K562 (cell line): Measurements from ENCODE around the gene CDS2. TPM values are rescaled to one million over a fixed set of nuclear protein-coding genes. Genes with fewer than 3 reads are reported as not detected.

Source experiments
- ATAC-seq: fragments of 200-7000 bp; cut with Tn5 transposase; 3 replicates; pipeline ENCODE4 v1.9.1; 2020; ENCODE audit warnings: moderate library complexity
- BruUV-seq: library from RNA; stranded (reverse); fragments of 400-500 nt; replicated peaks from 2 replicates; lab custom pipeline; 2021; lab: Mats Ljungman, UMichigan
- CTCF ChIA-PET: fragments of 300-600 bp; formaldehyde crosslinking; extraction: SDS; loops from one replicate; lab custom pipeline; 2021; ENCODE audit warnings: low intra/inter-chr PET ratio; lab: Yijun Ruan, JAX
- POLR2A ChIA-PET: fragments of 300-600, 350-650 bp; sonication (Branson Sonifier 250); formaldehyde crosslinking; extraction: SDS; loops from one replicate; lab custom pipeline; 2021; ENCODE audit warnings: antibody characterized with exemption, inconsistent platforms; lab: Yijun Ruan, JAX
- DNase-seq, 4 experiments: peaks; one replicate each; pipeline versions ENCODE4 v3.0.0 to v3.0.0-alpha.2; 2011 to 2018; ENCODE audit warnings: low spot score in 3 of 4, mixed read lengths in 3 of 4; ENCODE audit errors: extremely low read depth in 1 of 4
- FAIRE-seq: peaks from 2 replicates; lab custom pipeline; 2011; peaks lifted over from hg19 to GRCh38; lab: Jason Lieb, UNC
- H2AFZ ChIP-seq: 2 replicates; pipeline ENCODE4 v1.6.0; 2011; ENCODE audit warnings: low read depth, low read length, control low read depth, inconsistent platforms
- H3K27ac ChIP-seq: fragments of 200-600 bp; 3 replicates; pipeline ENCODE4 v1.8.0; 2011; ENCODE audit warnings: low read depth, mild to moderate bottlenecking, control low read depth, inconsistent platforms, low read length, moderate library complexity, mixed read lengths; ENCODE audit errors: extremely low read depth
- H3K27me3 ChIP-seq, 2 experiments: fragments of 300-600 bp in 1 of 2; 2 replicates in 1 of 2; 3 replicates in 1 of 2; pipeline versions ENCODE4 v1.6.0 to v1.8.0; 2011; ENCODE audit warnings: inconsistent platforms in 2 of 2, low read length in 2 of 2, mild to moderate bottlenecking in 1 of 2, mixed read lengths in 1 of 2, moderate library complexity in 1 of 2; ENCODE audit not compliant: control insufficient read depth in 2 of 2, insufficient read depth in 2 of 2
- H3K36me3 ChIP-seq: fragments of 300-600 bp; 3 replicates; pipeline ENCODE4 v1.8.0; 2011; ENCODE audit warnings: mild to moderate bottlenecking, low read length, inconsistent platforms; ENCODE audit not compliant: control insufficient read depth, insufficient read depth
- H3K4me1 ChIP-seq, 2 experiments: fragments of 200-600 bp in 1 of 2; replicated peaks in 1 of 2; 2 replicates in 1 of 2; 3 replicates in 1 of 2; pipeline versions ENCODE4 v1.5.1 to v1.8.0; 2011; ENCODE audit warnings: inconsistent platforms in 2 of 2, low read length in 2 of 2, mild to moderate bottlenecking in 1 of 2, mixed read lengths in 1 of 2, moderate library complexity in 1 of 2; ENCODE audit not compliant: control insufficient read depth in 2 of 2, insufficient read depth in 2 of 2
- H3K4me2 ChIP-seq: 2 replicates; pipeline ENCODE4 v1.6.1; 2011; ENCODE audit warnings: low read length, control low read depth, inconsistent platforms, mixed read lengths; ENCODE audit not compliant: insufficient read depth
- H3K4me3 ChIP-seq: fragments of 200-600 bp; sonication (generic), shearing (Covaris generic); 2 replicates; pipeline ENCODE4 v1.5.1; 2016; ENCODE audit warnings: control low read depth, inconsistent platforms
- H3K79me2 ChIP-seq: fragments of 200-600 bp; 3 replicates; pipeline ENCODE4 v1.8.0; 2011; ENCODE audit warnings: low read length, inconsistent platforms; ENCODE audit not compliant: control insufficient read depth, insufficient read depth
- H3K9ac ChIP-seq, 2 experiments: 2 replicates each; pipeline versions ENCODE4 v1.6.0 to v1.6.1; 2011; ENCODE audit warnings: low read depth in 2 of 2, low read length in 2 of 2, control low read depth in 1 of 2, inconsistent platforms in 1 of 2, mild to moderate bottlenecking in 1 of 2, mixed read lengths in 1 of 2; ENCODE audit not compliant: insufficient read depth in 1 of 2
- H3K9me1 ChIP-seq: one replicate; pipeline ENCODE4 v1.6.0; 2011; ENCODE audit warnings: inconsistent platforms, mild to moderate bottlenecking, low read length, moderate library complexity; ENCODE audit not compliant: control insufficient read depth, insufficient read depth
- H3K9me3 ChIP-seq: replicated peaks from 2 replicates; pipeline ENCODE4 v1.5.1; 2011; ENCODE audit warnings: low read depth, low read length, inconsistent platforms; ENCODE audit not compliant: control insufficient read depth, insufficient read depth
- H4K20me1 ChIP-seq: replicated peaks from 2 replicates; pipeline ENCODE4 v1.6.1; 2011; ENCODE audit warnings: low read length, inconsistent platforms, mixed read lengths; ENCODE audit not compliant: control insufficient read depth, insufficient read depth
- E2F3 ChIP-seq: fragments of 250-450 bp; sonication (Bioruptor Pico); IDR thresholded peaks from 2 replicates; pipeline ENCODE4 v1.4.0; 2020; ENCODE audit warnings: mild to moderate bottlenecking
- ILK ChIP-seq: fragments of 450-650 bp; IDR thresholded peaks from 2 replicates; pipeline ENCODE4 v1.6.1; 2016; ENCODE audit warnings: missing genetic modification characterization, low read depth, mild to moderate bottlenecking, missing compliant biosample characterization, moderate library complexity, borderline replicate concordance
- SIX5 ChIP-seq, 2 experiments: IDR thresholded peaks; 2 replicates each; pipeline ENCODE4 v1.6.1; 2011; ENCODE audit warnings: low read length in 2 of 2, borderline replicate concordance in 1 of 2, low read depth in 1 of 2, mild to moderate bottlenecking in 1 of 2, moderate library complexity in 1 of 2; ENCODE audit not compliant: insufficient read depth in 1 of 2
- SREBF1 ChIP-seq: fragments of 150-350 bp; IDR thresholded peaks from 2 replicates; pipeline ENCODE4 v1.6.1; 2014; ENCODE audit warnings: antibody characterized with exemption, low read depth, low read length, borderline replicate concordance
- USF2 ChIP-seq: sonication (generic); formaldehyde crosslinking; IDR thresholded peaks from 2 replicates; pipeline ENCODE4 v1.5.0; 2020; ENCODE audit warnings: missing genetic modification reagents
- ZBTB34 ChIP-seq: fragments of 250-450 bp; sonication (Bioruptor Pico); IDR thresholded peaks from 2 replicates; pipeline ENCODE4 v1.8.0; 2021; ENCODE audit warnings: mild to moderate bottlenecking, moderate library complexity
- ZBTB5 ChIP-seq: fragments of 450-650 bp; IDR thresholded peaks from 2 replicates; pipeline ENCODE4 v1.6.1; 2017; ENCODE audit warnings: antibody characterized with exemption
- ZHX1 ChIP-seq: fragments of 150-350 bp; conservative IDR thresholded peaks from 2 replicates; pipeline ENCODE4 v1.6.1; 2014; ENCODE audit warnings: low read length
- ZNF766 ChIP-seq: fragments of 200-800 bp; sonication (Bioruptor generic); conservative IDR thresholded peaks from 2 replicates; pipeline ENCODE4 v1.6.1; 2016; ENCODE audit warnings: missing genetic modification characterization, missing compliant biosample characterization
- WGBS: fragments of 100-300 bp; shearing (Covaris generic); methylation state at CpG from one replicate; pipeline ENCODE4 v1.1.6; 2016; ENCODE audit warnings: low coverage, mixed read lengths; ENCODE audit not compliant: insufficient coverage; ENCODE audit errors: missing lambda C conversion rate; 5-methylcytosine and 5-hydroxymethylcytosine counted together
- in situ Hi-C: fragments of 300-500 bp; cut with MboI; formaldehyde crosslinking; loops from 4 replicates; pipeline ENCODE4 v1.15.0; 2018; ENCODE audit warnings: inconsistent platforms, mixed read lengths
- intact Hi-C: fragments of 100-400 bp; cut with micrococcal nuclease; formaldehyde crosslinking; loops from 2 replicates; pipeline ENCODE4 v1.14.2; 2022
- polyA plus RNA-seq, 8 experiments: library from polyadenylated mRNA; depleted of rRNA in 4 of 8; stranded (reverse) in 5 of 8; unstranded in 3 of 8; fragments of >200 nt; fragmentation: Nextera tagmentation in 2 of 8; fragmentation: Illumina TruSeq in 1 of 8; extraction: Ambion mirVana in 2 of 8; extraction: Trizol in 1 of 8; gene quantifications; 2 replicates each; pipeline versions ENCODE4 v1.2.1 to v1.2.3, GENCODE V29; 2011 to 2014; ENCODE audit warnings: inconsistent platforms in 1 of 8, missing spikeins in 1 of 8
- total RNA-seq, 7 experiments: library from RNA; depleted of rRNA in 6 of 7; stranded (reverse); fragments of >200 nt in 6 of 7; fragmentation: Illumina TruSeq in 2 of 7; extraction: Trizol in 2 of 7; gene quantifications; 2 replicates each; pipeline versions ENCODE4 v1.2.1 to v1.2.3, GENCODE V29; 2011 to 2021; ENCODE audit warnings: low replicate concordance in 1 of 7

The CDS2 gene
- total and polyA plus RNA-seq, 9 of the 15 experiments (the other 6 are each of a cell fraction or from before 2014, with no cell fraction given), result 6.4 to 46.4 (median 12.2) TPM

- in situ Hi-C loops (no loop called here), intact Hi-C loops (no loop called here)
- Histone ChIP-seq H3K9ac (no peak overlapping the region), H3K27ac (no peak overlapping the region), H3K4me2 (no peak overlapping the region), H4K20me1 (no peaks in the 10 kb centered on the region), H3K79me2 (no peaks in the 10 kb centered on the region), H3K36me3 (peaks cover 13% of the 10 kb centered on the region; the same call in 2 of the 3 replicates), H2AFZ (no peak overlapping the region), H3K9me1 (no peaks in the 10 kb centered on the region), H3K27me3 (no peaks in the 10 kb centered on the region), H3K4me3 (no peak overlapping the region), H3K4me1 (no peaks in the 10 kb centered on the region), H3K9me3 (no peaks in the 10 kb centered on the region)
- POLR2A ChIA-PET, result interaction anchor here (1.3 kb wide), 2 partner anchors 11 to 13 kb away, joined by 3 to 4 read pairs; no protein-coding TSS in a partner anchor
- WGBS, result 89% methylated on average over 6 of the region's 6 CpGs
- no peak for ATAC-seq
- DNase-seq, result no peak
- BruUV-seq, result no TSS peak
- no peak for FAIRE-seq
- CTCF ChIA-PET, result no interaction called here
- TF ChIP-seq ZBTB34 (CRISPR knock-in tag), result no peak
- TF ChIP-seq USF2 (CRISPR knock-in tag), result no peak
- TF ChIP-seq E2F3 (CRISPR knock-in tag), result no peak
- no peak for TF ChIP-seq ZBTB5
- no peak for TF ChIP-seq ILK (tag)
- no peak for TF ChIP-seq SIX5 (IDR thresholded peaks at IDR 0.05; ENCODE audit: borderline replicate concordance in 1 of 2, insufficient read depth in 1 of 2, low read depth in 1 of 2, low read length in 2 of 2)
- TF ChIP-seq ZNF766 (CRISPR knock-in tag), result no peak
- no peak for TF ChIP-seq SREBF1
- no peak for TF ChIP-seq ZHX1
These were observed 34.9 kb upstream of the CDS2 start for GRCh38 chr20:5091902-5092301.
